Lower leg skin (tissue), 4 donors: ENCODE data around the gene GNG4. TPM values are rescaled to one million over a fixed set of nuclear protein-coding genes. Genes with fewer than 3 reads are reported as not detected.

Experiments
- DNase-seq, 2 donors: peaks; one replicate each; pipeline ENCODE4 v3.0.0-alpha.2; 2019; ENCODE audit warnings: low spot score in 2 of 2
- H3K4me3 ChIP-seq: fragments of 200-600 bp; sonication (generic); 2 replicates; pipeline ENCODE4 v1.5.1; 2017; ENCODE audit warnings: mild to moderate bottlenecking, low read depth; ENCODE audit not compliant: poor library complexity, severe bottlenecking
- POLR2A ChIP-seq, 2 donors: fragments of 450-650 bp; IDR thresholded peaks; one replicate each; pipeline ENCODE4 v1.6.1; 2016 to 2017; ENCODE audit warnings: antibody characterized with exemption in 2 of 2, mild to moderate bottlenecking in 1 of 2, moderate library complexity in 1 of 2
- WGBS, 2 donors: methylation state at CpG; one replicate each; pipeline ENCODE4 v1.1.5; 2018; 5-methylcytosine and 5-hydroxymethylcytosine counted together
- intact Hi-C: fragments of 100-400 bp; cut with DNase I; formaldehyde crosslinking; loops from one replicate; pipeline ENCODE4 v1.15.0; 2023; ENCODE audit warnings: low total_unique reads
- total RNA-seq, 4 donors: library from RNA; depleted of rRNA; stranded (reverse); fragments of >200 nt; gene quantifications; one replicate each; pipeline ENCODE4 v1.1.0, GENCODE V29; 2016
- TF ChIP-seq, protein P1 (sequence below), 3 donors: fragments of 450-650 bp; IDR thresholded peaks; one replicate each; pipeline ENCODE4 v1.5.1; 2016; ENCODE audit warnings: antibody characterized with exemption in 3 of 3, mild to moderate bottlenecking in 3 of 3, moderate library complexity in 2 of 3

The GNG4 gene
- total RNA-seq, 4 donors from 2014 or later, result 0.12 to 0.39 (median 0.17) TPM; not detected in 1

DNA sequence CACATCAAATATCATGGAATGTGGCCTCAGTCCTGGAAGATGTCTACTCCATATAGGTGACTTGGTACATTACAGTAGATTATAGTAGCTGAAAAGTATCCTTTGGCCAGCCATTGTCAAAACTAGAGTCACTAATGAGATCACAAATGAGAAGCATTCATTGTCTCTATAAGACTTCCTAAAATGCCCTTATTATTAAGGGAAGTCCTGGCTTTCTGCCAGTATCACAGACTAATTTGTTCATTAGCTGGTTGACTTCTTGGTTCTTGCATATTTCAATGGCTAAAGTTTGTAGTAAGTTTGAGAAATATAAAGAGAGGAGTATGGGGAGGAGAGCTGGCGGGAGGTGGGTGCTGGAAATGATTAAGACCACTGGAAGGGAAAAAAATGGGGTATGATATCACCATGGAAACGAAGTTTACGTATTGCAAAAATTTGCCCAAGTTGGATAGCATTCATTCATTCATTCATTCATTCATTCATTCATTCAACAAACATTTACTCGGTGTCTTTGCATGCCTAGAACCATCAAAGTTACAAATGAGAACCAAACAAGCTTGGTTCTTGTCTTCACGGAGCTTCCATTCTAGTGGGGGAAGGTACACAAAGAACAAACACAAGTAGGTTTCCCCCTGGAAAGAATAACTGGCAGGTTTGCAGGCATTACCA, 133.6 kb downstream of the GNG4 start:
- 87 to 96% methylated on average over 5 of the region's 5 CpGs for WGBS, 2 donors
- no peak for TF ChIP-seq POLR2A (IDR thresholded peaks at IDR 0.05)
- TF ChIP-seq, protein P1, sequence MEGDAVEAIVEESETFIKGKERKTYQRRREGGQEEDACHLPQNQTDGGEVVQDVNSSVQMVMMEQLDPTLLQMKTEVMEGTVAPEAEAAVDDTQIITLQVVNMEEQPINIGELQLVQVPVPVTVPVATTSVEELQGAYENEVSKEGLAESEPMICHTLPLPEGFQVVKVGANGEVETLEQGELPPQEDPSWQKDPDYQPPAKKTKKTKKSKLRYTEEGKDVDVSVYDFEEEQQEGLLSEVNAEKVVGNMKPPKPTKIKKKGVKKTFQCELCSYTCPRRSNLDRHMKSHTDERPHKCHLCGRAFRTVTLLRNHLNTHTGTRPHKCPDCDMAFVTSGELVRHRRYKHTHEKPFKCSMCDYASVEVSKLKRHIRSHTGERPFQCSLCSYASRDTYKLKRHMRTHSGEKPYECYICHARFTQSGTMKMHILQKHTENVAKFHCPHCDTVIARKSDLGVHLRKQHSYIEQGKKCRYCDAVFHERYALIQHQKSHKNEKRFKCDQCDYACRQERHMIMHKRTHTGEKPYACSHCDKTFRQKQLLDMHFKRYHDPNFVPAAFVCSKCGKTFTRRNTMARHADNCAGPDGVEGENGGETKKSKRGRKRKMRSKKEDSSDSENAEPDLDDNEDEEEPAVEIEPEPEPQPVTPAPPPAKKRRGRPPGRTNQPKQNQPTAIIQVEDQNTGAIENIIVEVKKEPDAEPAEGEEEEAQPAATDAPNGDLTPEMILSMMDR (IDR thresholded peaks at IDR 0.05), result no peak
- intact Hi-C loops, result no loop called here
- no peak for DNase-seq
- H3K4me3 ChIP-seq, result no peak overlapping the region

DNA sequence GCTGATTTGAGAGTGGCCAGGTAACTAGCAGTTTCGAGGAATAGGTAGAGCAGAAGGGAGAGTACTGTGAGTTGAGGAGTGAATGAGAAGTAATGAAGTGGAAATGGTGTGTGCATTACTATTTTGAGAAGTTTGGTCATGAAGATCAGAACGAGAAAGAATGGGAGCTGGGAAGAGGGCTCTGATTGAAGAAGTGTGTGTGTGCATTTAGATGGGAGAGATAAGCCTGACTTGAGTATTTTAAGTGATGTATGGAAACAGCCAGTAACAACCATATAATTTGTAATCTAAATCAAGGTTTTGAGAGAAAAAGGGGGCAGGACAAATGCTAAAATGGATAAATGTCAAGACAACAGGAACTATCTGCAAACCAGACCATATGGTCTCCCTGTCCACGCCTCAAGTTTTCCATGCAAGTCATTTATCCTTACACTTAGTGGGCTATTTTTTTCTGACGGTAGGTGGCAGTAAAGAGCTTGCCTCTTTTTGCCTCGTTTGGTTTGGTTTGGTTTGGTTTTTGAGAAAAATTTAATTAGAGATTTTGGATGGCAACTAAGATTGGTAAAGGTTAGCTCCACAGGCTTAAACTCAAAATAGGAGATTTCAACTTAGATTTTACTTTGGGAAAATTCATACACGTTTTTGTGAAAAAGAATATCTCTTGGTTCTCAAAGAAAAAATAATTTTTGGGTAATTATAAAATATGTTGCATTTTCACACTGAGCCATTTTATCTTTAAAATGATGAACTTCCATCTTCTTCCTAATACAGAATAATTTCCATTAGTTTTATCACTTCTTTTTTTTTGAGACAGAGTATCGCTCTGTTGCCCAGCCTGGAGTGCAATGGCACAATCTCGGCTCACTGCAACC, 135.9 kb downstream of the GNG4 start:
- peak in 1 of 2 donors; percentile 39 for DNase-seq
- 37 to 40% methylated on average over 8 of the region's 8 CpGs for WGBS, 2 donors
- intact Hi-C loops, result no loop called here

DNA sequence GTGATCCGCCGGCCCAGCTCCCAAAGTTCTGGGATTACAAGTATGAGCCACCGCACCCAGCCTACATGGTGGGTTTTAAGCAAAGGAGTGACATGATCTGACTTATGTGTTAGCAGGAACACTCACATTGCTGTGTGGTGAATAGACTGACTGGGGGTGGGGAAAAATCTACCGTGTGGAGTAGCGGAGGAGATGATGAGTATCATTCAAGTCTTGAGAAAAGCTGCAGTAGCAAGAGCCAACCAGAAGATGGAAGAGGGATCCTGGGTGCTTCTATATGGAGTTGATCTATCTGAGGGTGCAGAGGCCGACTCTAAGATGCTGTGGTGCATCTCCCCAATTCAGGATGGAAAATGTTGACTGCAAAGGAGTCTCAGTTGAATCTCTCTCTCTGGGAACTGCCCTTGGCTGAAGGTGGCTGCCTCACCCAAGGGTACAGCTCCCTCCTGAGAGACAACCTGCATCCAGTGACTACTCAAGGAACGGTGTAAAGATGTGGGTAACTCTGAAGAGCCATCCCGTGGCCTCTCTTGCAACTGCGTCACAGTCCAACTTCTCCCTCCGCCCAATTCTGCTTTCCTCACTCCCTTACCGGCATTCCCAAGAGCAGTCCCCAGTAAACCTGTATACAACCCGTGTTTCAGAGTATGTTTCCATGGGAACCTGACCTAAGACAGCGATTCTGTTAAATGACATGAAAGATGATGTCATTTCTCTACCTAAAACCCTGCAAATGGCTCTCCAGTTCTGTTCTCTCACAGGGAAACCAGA, 137.9 kb downstream of the GNG4 start:
- WGBS, 2 donors, result 68 to 69% methylated on average over 13 of the region's 13 CpGs
- TF ChIP-seq, protein P1 (IDR thresholded peaks at IDR 0.05), result no peak
- no peak for TF ChIP-seq POLR2A (IDR thresholded peaks at IDR 0.05)
- H3K4me3 ChIP-seq, result no peak overlapping the region
- DNase-seq, result no peak
- intact Hi-C loops, result no loop called here

More for the DNA sequence above, 135.9 kb downstream of the GNG4 start:
- no peak for TF ChIP-seq POLR2A (IDR thresholded peaks at IDR 0.05)
- TF ChIP-seq, protein P1 (IDR thresholded peaks at IDR 0.05), result no peak
- H3K4me3 ChIP-seq, result no peak overlapping the region

DNA sequence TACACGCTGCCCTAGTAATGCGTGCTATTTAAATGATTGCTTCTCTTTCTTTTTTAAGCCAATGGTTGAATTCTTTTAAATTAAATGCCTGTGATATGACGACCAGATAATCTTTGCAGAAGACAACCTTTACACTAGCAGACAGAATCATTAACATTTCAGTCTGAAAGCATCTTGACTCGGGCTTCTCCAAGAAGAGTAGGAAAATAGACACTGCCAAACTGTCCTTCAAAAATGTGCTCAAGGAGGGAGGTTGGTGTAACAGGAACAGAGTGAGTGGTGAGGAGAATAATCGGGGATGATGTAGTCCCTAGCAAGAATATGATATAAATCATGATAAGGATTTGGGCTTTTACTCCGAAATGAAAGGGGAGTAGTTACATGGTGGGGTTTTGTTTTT, 138.8 kb downstream of the GNG4 start:
- no peak overlapping the region for H3K4me3 ChIP-seq
- TF ChIP-seq, protein P1 (IDR thresholded peaks at IDR 0.05), result no peak
- TF ChIP-seq POLR2A (IDR thresholded peaks at IDR 0.05), result no peak
- DNase-seq, result no peak
- intact Hi-C loops, result no loop called here
- WGBS, 2 donors, result 66 to 80% methylated on average over 6 of the region's 6 CpGs

DNA sequence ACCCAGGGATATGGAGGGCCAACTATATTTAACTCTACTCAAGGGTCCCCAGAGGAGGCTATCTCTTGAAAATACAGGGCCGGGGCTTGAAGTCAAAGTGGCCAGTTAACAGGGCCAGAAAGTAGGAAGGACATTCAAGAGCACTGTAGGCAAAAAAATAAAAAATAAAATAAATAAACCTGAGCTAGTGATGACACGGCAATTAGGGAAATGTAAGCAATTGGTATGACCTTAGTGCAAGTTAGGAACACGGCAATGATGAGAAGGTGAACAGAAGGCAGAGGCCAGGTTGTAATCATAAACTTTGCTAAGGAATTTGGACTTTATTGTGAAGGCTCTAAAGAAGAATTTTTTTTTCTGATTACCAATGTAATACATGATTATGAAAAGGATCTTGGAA, 142.0 kb downstream of the GNG4 start:
- DNase-seq, result no peak
- intact Hi-C loops, result no loop called here
- no peak overlapping the region for H3K4me3 ChIP-seq
- 84 to 95% methylated on average over 3 of the region's 3 CpGs for WGBS, 2 donors
- TF ChIP-seq, protein P1 (IDR thresholded peaks at IDR 0.05), result no peak
- no peak for TF ChIP-seq POLR2A (IDR thresholded peaks at IDR 0.05)
